NCI-H524 treated with DMSO at 0.1 percent for 48 hours (cell line): ENCODE results near the gene USP50.
"Not testable (repeated sequence)": the region's sequence is repeated elsewhere in the genome, so short reads cannot be mapped to it uniquely, and the experiment has no call there.

Source experiments
- DNase-seq: peaks from one replicate; lab custom pipeline; 2025; lab: John Stamatoyannopoulos, UW

Gene USP50

GRCh38 chr15:50546566-50546965 lies at the start of gene USP50:
TSS of gene USP50 (minus strand) at chr15:50546666. CDS start at chr15:50546525, 141 bp downstream.
- DNase-seq = no peak

GRCh38 chr15:50594311-50594710 lies 47.8 kb upstream of the USP50 start:
- DNase-seq = no peak

GRCh38 chr15:50593761-50594160 lies 47.3 kb upstream of the USP50 start:
- no peak for DNase-seq

- DNase-seq = no peak
These were observed 43.8 kb upstream of the USP50 start for GRCh38 chr15:50590288-50590687.

GRCh38 chr15:50577492-50577891 lies 31.0 kb upstream of the USP50 start:
- no peak for DNase-seq

- DNase-seq = no peak
These were observed 29.7 kb upstream of the USP50 start for GRCh38 chr15:50576166-50576565.

- not testable (repeated sequence) for DNase-seq
These were observed 27.4 kb upstream of the USP50 start for GRCh38 chr15:50573842-50574241.

- no peak for DNase-seq
These were observed 17.3 kb upstream of the USP50 start for GRCh38 chr15:50563756-50564155.

- DNase-seq = no peak
These were observed 16.5 kb upstream of the USP50 start for GRCh38 chr15:50562735-50563640.

- no peak for DNase-seq
These were observed 11.5 kb upstream of the USP50 start for GRCh38 chr15:50558012-50558411.

GRCh38 chr15:50556642-50557371 lies 10.3 kb upstream of the USP50 start:
- DNase-seq = no peak

- no peak for DNase-seq
These were observed 5.8 kb upstream of the USP50 start for GRCh38 chr15:50552238-50552637.

GRCh38 chr15:50549326-50549725 lies 2.9 kb upstream of the USP50 start:
- DNase-seq = no peak

GRCh38 chr15:50544368-50544767 lies 2.1 kb downstream of the USP50 start:
- DNase-seq = no peak

GRCh38 chr15:50543556-50543955 lies 2.9 kb downstream of the USP50 start:
- no peak for DNase-seq

- no peak for DNase-seq
These were observed 3.6 kb downstream of the USP50 start for GRCh38 chr15:50542887-50543210.

- no peak for DNase-seq
These were observed 14.7 kb downstream of the USP50 start for GRCh38 chr15:50531766-50532165.

- no peak for DNase-seq
These were observed 15.3 kb downstream of the USP50 start for GRCh38 chr15:50531163-50531562.

- no peak for DNase-seq
These were observed 22.6 kb downstream of the USP50 start for GRCh38 chr15:50523851-50524251.

GRCh38 chr15:50519740-50520425 lies 26.6 kb downstream of the USP50 start:
- no peak for DNase-seq

- no peak for DNase-seq
These were observed 33.5 kb downstream of the USP50 start for GRCh38 chr15:50513001-50513400.

GRCh38 chr15:50506121-50506520 lies 40.3 kb downstream of the USP50 start:
- no peak for DNase-seq

- not testable (repeated sequence) for DNase-seq
These were observed 40.8 kb downstream of the USP50 start for GRCh38 chr15:50505656-50506055.
